K562 (cell line): ENCODE measurements around the gene NHLH1. TPM values are rescaled to one million over a fixed set of nuclear protein-coding genes. Genes with fewer than 3 reads are reported as not detected.

ENCODE experiments used
- ATAC-seq: fragments of 200-7000 bp; cut with Tn5 transposase; 3 replicates; pipeline ENCODE4 v1.9.1; 2020; ENCODE audit warnings: moderate library complexity
- BruUV-seq: library from RNA; stranded (reverse); fragments of 400-500 nt; replicated peaks from 2 replicates; lab custom pipeline; 2021; lab: Mats Ljungman, UMichigan
- CTCF ChIA-PET: fragments of 300-600 bp; formaldehyde crosslinking; extraction: SDS; loops from one replicate; lab custom pipeline; 2021; ENCODE audit warnings: low intra/inter-chr PET ratio; lab: Yijun Ruan, JAX
- POLR2A ChIA-PET: fragments of 300-600, 350-650 bp; sonication (Branson Sonifier 250); formaldehyde crosslinking; extraction: SDS; loops from one replicate; lab custom pipeline; 2021; ENCODE audit warnings: antibody characterized with exemption, inconsistent platforms; lab: Yijun Ruan, JAX
- DNase-seq, 4 experiments: peaks; one replicate each; pipeline versions ENCODE4 v3.0.0 to v3.0.0-alpha.2; 2011 to 2018; ENCODE audit warnings: low spot score in 3 of 4, mixed read lengths in 3 of 4; ENCODE audit errors: extremely low read depth in 1 of 4
- FAIRE-seq: peaks from 2 replicates; lab custom pipeline; 2011; peaks lifted over from hg19 to GRCh38; lab: Jason Lieb, UNC
- H2AFZ ChIP-seq: 2 replicates; pipeline ENCODE4 v1.6.0; 2011; ENCODE audit warnings: low read depth, low read length, control low read depth, inconsistent platforms
- H3K27ac ChIP-seq: fragments of 200-600 bp; 3 replicates; pipeline ENCODE4 v1.8.0; 2011; ENCODE audit warnings: low read depth, mild to moderate bottlenecking, control low read depth, inconsistent platforms, low read length, moderate library complexity, mixed read lengths; ENCODE audit errors: extremely low read depth
- H3K27me3 ChIP-seq, 2 experiments: fragments of 300-600 bp in 1 of 2; 2 replicates in 1 of 2; 3 replicates in 1 of 2; pipeline versions ENCODE4 v1.6.0 to v1.8.0; 2011; ENCODE audit warnings: inconsistent platforms in 2 of 2, low read length in 2 of 2, mild to moderate bottlenecking in 1 of 2, mixed read lengths in 1 of 2, moderate library complexity in 1 of 2; ENCODE audit not compliant: control insufficient read depth in 2 of 2, insufficient read depth in 2 of 2
- H3K36me3 ChIP-seq: fragments of 300-600 bp; 3 replicates; pipeline ENCODE4 v1.8.0; 2011; ENCODE audit warnings: mild to moderate bottlenecking, low read length, inconsistent platforms; ENCODE audit not compliant: control insufficient read depth, insufficient read depth
- H3K4me1 ChIP-seq, 2 experiments: fragments of 200-600 bp in 1 of 2; replicated peaks in 1 of 2; 2 replicates in 1 of 2; 3 replicates in 1 of 2; pipeline versions ENCODE4 v1.5.1 to v1.8.0; 2011; ENCODE audit warnings: inconsistent platforms in 2 of 2, low read length in 2 of 2, mild to moderate bottlenecking in 1 of 2, mixed read lengths in 1 of 2, moderate library complexity in 1 of 2; ENCODE audit not compliant: control insufficient read depth in 2 of 2, insufficient read depth in 2 of 2
- H3K4me2 ChIP-seq: 2 replicates; pipeline ENCODE4 v1.6.1; 2011; ENCODE audit warnings: low read length, control low read depth, inconsistent platforms, mixed read lengths; ENCODE audit not compliant: insufficient read depth
- H3K4me3 ChIP-seq: fragments of 200-600 bp; sonication (generic), shearing (Covaris generic); 2 replicates; pipeline ENCODE4 v1.5.1; 2016; ENCODE audit warnings: control low read depth, inconsistent platforms
- H3K79me2 ChIP-seq: fragments of 200-600 bp; 3 replicates; pipeline ENCODE4 v1.8.0; 2011; ENCODE audit warnings: low read length, inconsistent platforms; ENCODE audit not compliant: control insufficient read depth, insufficient read depth
- H3K9ac ChIP-seq, 2 experiments: 2 replicates each; pipeline versions ENCODE4 v1.6.0 to v1.6.1; 2011; ENCODE audit warnings: low read depth in 2 of 2, low read length in 2 of 2, control low read depth in 1 of 2, inconsistent platforms in 1 of 2, mild to moderate bottlenecking in 1 of 2, mixed read lengths in 1 of 2; ENCODE audit not compliant: insufficient read depth in 1 of 2
- H3K9me1 ChIP-seq: one replicate; pipeline ENCODE4 v1.6.0; 2011; ENCODE audit warnings: inconsistent platforms, mild to moderate bottlenecking, low read length, moderate library complexity; ENCODE audit not compliant: control insufficient read depth, insufficient read depth
- H3K9me3 ChIP-seq: replicated peaks from 2 replicates; pipeline ENCODE4 v1.5.1; 2011; ENCODE audit warnings: low read depth, low read length, inconsistent platforms; ENCODE audit not compliant: control insufficient read depth, insufficient read depth
- H4K20me1 ChIP-seq: replicated peaks from 2 replicates; pipeline ENCODE4 v1.6.1; 2011; ENCODE audit warnings: low read length, inconsistent platforms, mixed read lengths; ENCODE audit not compliant: control insufficient read depth, insufficient read depth
- ARHGAP35 ChIP-seq: fragments of 450-650 bp; IDR thresholded peaks from 2 replicates; pipeline ENCODE4 v1.6.1; 2018; ENCODE audit not compliant: partially characterized antibody
- BACH1 ChIP-seq: fragments of 200-800 bp; sonication (Bioruptor generic); IDR thresholded peaks from 2 replicates; pipeline ENCODE4 v1.6.1; 2016; ENCODE audit warnings: missing genetic modification characterization, missing compliant biosample characterization
- CBX2 ChIP-seq: fragments of 200-600 bp; sonication (generic); IDR thresholded peaks from one replicate; pipeline ENCODE4 v1.6.1; 2012; ENCODE audit warnings: mild to moderate bottlenecking, low read length, inconsistent platforms; ENCODE audit not compliant: insufficient read depth, poor library complexity, severe bottlenecking
- FOXM1 ChIP-seq, 2 experiments: fragments of 450-650 bp in 1 of 2; sonication (generic) in 1 of 2; formaldehyde crosslinking in 1 of 2; IDR thresholded peaks; 2 replicates each; pipeline versions ENCODE4 v1.6.1 to v1.9.0; 2017 to 2022; ENCODE audit warnings: low read depth in 2 of 2, mild to moderate bottlenecking in 2 of 2, missing genetic modification reagents in 1 of 2, moderate library complexity in 1 of 2
- NELFE ChIP-seq: IDR thresholded peaks from 2 replicates; pipeline ENCODE4 v1.6.1; 2011; ENCODE audit warnings: mild to moderate bottlenecking; ENCODE audit not compliant: insufficient read depth, insufficient read length
- NRF1 ChIP-seq, 2 experiments: fragments of 450-650 bp; IDR thresholded peaks in 1 of 2; conservative IDR thresholded peaks in 1 of 2; 2 replicates each; pipeline ENCODE4 v1.6.1; 2014; ENCODE audit warnings: mild to moderate bottlenecking in 2 of 2
- SMAD1 ChIP-seq: fragments of 150-350 bp; IDR thresholded peaks from 2 replicates; pipeline ENCODE4 v1.6.1; 2014; ENCODE audit warnings: low read length, low read depth; ENCODE audit not compliant: partially characterized antibody
- U2AF2 ChIP-seq: fragments of 200-400 bp; formaldehyde crosslinking; optimal IDR thresholded peaks from 2 replicates; pipeline ENCODE3; 2017; ENCODE audit warnings: low read depth, mild to moderate bottlenecking, low read length
- YBX1 ChIP-seq: fragments of 450-650 bp; IDR thresholded peaks from 2 replicates; pipeline ENCODE4 v1.7.1; 2016; ENCODE audit warnings: mild to moderate bottlenecking
- ZNF668 ChIP-seq: fragments of 250-450 bp; sonication (Bioruptor Pico); IDR thresholded peaks from 2 replicates; pipeline ENCODE4 v1.8.0; 2022; ENCODE audit warnings: mild to moderate bottlenecking, inconsistent platforms
- ZNF830 ChIP-seq: fragments of 250-450 bp; sonication (Bioruptor Pico); IDR thresholded peaks from 2 replicates; pipeline ENCODE4 v1.5.0; 2021; ENCODE audit warnings: mild to moderate bottlenecking
- in situ Hi-C: fragments of 300-500 bp; cut with MboI; formaldehyde crosslinking; loops from 4 replicates; pipeline ENCODE4 v1.15.0; 2018; ENCODE audit warnings: inconsistent platforms, mixed read lengths
- intact Hi-C: fragments of 100-400 bp; cut with micrococcal nuclease; formaldehyde crosslinking; loops from 2 replicates; pipeline ENCODE4 v1.14.2; 2022
- polyA plus RNA-seq, 8 experiments: library from polyadenylated mRNA; depleted of rRNA in 4 of 8; stranded (reverse) in 5 of 8; unstranded in 3 of 8; fragments of >200 nt; fragmentation: Nextera tagmentation in 2 of 8; fragmentation: Illumina TruSeq in 1 of 8; extraction: Ambion mirVana in 2 of 8; extraction: Trizol in 1 of 8; gene quantifications; 2 replicates each; pipeline versions ENCODE4 v1.2.1 to v1.2.3, GENCODE V29; 2011 to 2014; ENCODE audit warnings: inconsistent platforms in 1 of 8, missing spikeins in 1 of 8
- total RNA-seq, 7 experiments: library from RNA; depleted of rRNA in 6 of 7; stranded (reverse); fragments of >200 nt in 6 of 7; fragmentation: Illumina TruSeq in 2 of 7; extraction: Trizol in 2 of 7; gene quantifications; 2 replicates each; pipeline versions ENCODE4 v1.2.1 to v1.2.3, GENCODE V29; 2011 to 2021; ENCODE audit warnings: low replicate concordance in 1 of 7
- TF ChIP-seq, protein P1 (sequence below): sonication (generic); formaldehyde crosslinking; IDR thresholded peaks from 2 replicates; pipeline ENCODE4 v1.8.0; 2022; ENCODE audit warnings: missing genetic modification reagents, mild to moderate bottlenecking, borderline replicate concordance
- TF ChIP-seq, protein P2 (sequence below): IDR thresholded peaks from 2 replicates; pipeline ENCODE4 v1.6.1; 2011; ENCODE audit not compliant: insufficient read length; ENCODE audit errors: extremely low read depth
- TF ChIP-seq, protein P3 (sequence below): sonication (generic); formaldehyde crosslinking; IDR thresholded peaks from 2 replicates; pipeline ENCODE4 v1.5.0; 2020; ENCODE audit warnings: missing genetic modification reagents
- TF ChIP-seq, protein P4 (sequence below): fragments of 450-650 bp; IDR thresholded peaks from 2 replicates; pipeline ENCODE4 v1.6.1; 2016
- TF ChIP-seq, protein P5 (sequence below): fragments of 450-650 bp; IDR thresholded peaks from 2 replicates; pipeline ENCODE4 v1.6.1; 2018; ENCODE audit warnings: mild to moderate bottlenecking, low read depth; ENCODE audit not compliant: partially characterized antibody
- TF ChIP-seq, protein P6 (sequence below): sonication (generic); formaldehyde crosslinking; IDR thresholded peaks from 2 replicates; pipeline ENCODE4 v1.9.0; 2022; ENCODE audit warnings: mild to moderate bottlenecking, missing genetic modification reagents

Gene NHLH1
- total and polyA plus RNA-seq, 9 of the 15 experiments (the other 6 are each of a cell fraction or from before 2014, with no cell fraction given), result 0.09 to 1.3 (median 0.35) TPM; not detected in 1

DNA sequence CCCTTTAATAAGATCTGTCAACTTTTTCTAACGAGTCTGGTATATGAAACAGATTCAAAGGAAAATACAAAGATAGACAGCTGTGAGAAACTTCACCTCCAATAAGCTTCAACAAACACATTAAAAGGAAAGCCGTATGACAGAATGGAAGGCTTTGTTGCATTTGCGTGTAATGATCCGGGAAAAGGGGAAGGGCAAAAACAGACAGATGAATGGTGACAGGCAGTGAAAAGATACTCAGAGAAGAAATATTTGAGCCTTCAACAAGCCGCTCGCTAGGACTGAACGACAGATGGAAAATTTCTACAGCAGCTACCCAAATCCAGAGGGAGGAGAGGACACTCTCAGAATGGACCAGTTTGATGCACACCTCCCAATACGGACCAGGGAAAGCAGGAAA is 38.7 kb upstream of the NHLH1 start (continued):
- TF ChIP-seq CBX2 (no peak), FOXM1 (IDR thresholded peaks at IDR 0.05; ENCODE audit: low read depth) (no peak), FOXM1 (CRISPR knock-in tag; IDR thresholded peaks at IDR 0.05; ENCODE audit: low read depth) (no peak)

DNA sequence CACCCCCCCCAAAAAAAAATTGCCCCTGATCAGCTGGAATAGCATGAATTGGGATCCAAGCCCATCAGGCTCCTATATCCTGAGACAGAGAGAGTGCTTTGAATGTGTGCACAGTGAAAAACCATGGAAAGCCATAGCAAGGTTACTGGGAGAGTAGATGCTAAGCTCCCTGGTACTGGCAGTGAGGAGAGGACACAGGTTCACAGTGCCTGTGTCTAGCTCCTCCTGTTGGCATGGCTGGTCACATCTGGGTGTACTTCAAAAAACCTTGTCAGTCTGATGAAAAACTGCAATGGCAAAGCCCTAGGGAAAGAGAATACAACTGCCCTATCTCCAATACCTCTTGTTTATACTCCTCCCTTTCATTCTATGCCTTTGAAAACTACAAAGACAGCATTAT is 36.8 kb upstream of the NHLH1 start:
- FAIRE-seq, result no peak
- Histone ChIP-seq H3K4me1 (no peaks in the 10 kb centered on the region; a peak in 1 of 5 replicates), H3K36me3 (peaks cover 95% of the 10 kb centered on the region), H2AFZ (no peak overlapping the region), H3K9ac (no peak overlapping the region), H4K20me1 (no peaks in the 10 kb centered on the region), H3K9me3 (no peaks in the 10 kb centered on the region), H3K9me1 (no peaks in the 10 kb centered on the region), H3K79me2 (no peaks in the 10 kb centered on the region), H3K4me3 (no peak overlapping the region), H3K27me3 (no peaks in the 10 kb centered on the region), H3K27ac (no peak overlapping the region), H3K4me2 (no peak overlapping the region)
- no TSS peak for BruUV-seq
- no peak for DNase-seq
- intact Hi-C loops, result no loop called here
- in situ Hi-C loops, result no loop called here
- CTCF ChIA-PET, result no interaction called here
- POLR2A ChIA-PET, result interaction anchor here (0.6 to 1.6 kb wide), 3 partner anchors 10 to 39 kb away, joined by 3 to 4 read pairs (median 4); no protein-coding TSS in a partner anchor
- no peak; the same call in 2 of the 3 replicates for ATAC-seq
- TF ChIP-seq YBX1, result no peak
- TF ChIP-seq, protein P1, sequence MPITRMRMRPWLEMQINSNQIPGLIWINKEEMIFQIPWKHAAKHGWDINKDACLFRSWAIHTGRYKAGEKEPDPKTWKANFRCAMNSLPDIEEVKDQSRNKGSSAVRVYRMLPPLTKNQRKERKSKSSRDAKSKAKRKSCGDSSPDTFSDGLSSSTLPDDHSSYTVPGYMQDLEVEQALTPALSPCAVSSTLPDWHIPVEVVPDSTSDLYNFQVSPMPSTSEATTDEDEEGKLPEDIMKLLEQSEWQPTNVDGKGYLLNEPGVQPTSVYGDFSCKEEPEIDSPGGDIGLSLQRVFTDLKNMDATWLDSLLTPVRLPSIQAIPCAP, result no peak
- TF ChIP-seq, protein P2, sequence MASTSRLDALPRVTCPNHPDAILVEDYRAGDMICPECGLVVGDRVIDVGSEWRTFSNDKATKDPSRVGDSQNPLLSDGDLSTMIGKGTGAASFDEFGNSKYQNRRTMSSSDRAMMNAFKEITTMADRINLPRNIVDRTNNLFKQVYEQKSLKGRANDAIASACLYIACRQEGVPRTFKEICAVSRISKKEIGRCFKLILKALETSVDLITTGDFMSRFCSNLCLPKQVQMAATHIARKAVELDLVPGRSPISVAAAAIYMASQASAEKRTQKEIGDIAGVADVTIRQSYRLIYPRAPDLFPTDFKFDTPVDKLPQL, result no peak
- TF ChIP-seq, protein P3, sequence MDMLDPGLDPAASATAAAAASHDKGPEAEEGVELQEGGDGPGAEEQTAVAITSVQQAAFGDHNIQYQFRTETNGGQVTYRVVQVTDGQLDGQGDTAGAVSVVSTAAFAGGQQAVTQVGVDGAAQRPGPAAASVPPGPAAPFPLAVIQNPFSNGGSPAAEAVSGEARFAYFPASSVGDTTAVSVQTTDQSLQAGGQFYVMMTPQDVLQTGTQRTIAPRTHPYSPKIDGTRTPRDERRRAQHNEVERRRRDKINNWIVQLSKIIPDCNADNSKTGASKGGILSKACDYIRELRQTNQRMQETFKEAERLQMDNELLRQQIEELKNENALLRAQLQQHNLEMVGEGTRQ, result no peak
- TF ChIP-seq ZNF668, result no peak
- TF ChIP-seq, protein P4, sequence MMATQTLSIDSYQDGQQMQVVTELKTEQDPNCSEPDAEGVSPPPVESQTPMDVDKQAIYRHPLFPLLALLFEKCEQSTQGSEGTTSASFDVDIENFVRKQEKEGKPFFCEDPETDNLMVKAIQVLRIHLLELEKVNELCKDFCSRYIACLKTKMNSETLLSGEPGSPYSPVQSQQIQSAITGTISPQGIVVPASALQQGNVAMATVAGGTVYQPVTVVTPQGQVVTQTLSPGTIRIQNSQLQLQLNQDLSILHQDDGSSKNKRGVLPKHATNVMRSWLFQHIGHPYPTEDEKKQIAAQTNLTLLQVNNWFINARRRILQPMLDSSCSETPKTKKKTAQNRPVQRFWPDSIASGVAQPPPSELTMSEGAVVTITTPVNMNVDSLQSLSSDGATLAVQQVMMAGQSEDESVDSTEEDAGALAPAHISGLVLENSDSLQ, result no peak
- TF ChIP-seq, protein P5, sequence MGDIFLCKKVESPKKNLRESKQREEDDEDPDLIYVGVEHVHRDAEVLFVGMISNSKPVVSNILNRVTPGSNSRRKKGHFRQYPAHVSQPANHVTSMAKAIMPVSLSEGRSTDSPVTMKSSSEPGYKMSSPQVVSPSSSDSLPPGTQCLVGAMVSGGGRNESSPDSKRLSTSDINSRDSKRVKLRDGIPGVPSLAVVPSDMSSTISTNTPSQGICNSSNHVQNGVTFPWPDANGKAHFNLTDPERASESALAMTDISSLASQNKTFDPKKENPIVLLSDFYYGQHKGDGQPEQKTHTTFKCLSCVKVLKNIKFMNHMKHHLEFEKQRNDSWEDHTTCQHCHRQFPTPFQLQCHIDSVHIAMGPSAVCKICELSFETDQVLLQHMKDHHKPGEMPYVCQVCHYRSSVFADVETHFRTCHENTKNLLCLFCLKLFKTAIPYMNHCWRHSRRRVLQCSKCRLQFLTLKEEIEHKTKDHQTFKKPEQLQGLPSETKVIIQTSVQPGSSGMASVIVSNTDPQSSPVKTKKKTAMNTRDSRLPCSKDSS, result no peak
- no peak for TF ChIP-seq NELFE
- TF ChIP-seq NRF1 (conservative IDR thresholded peaks at IDR 0.05 in 1 of 2, IDR thresholded peaks at IDR 0.05 in 1 of 2), result no peak
- TF ChIP-seq SMAD1, result no peak
- no peak for TF ChIP-seq BACH1
- no peak for TF ChIP-seq U2AF2
- TF ChIP-seq, protein P6, sequence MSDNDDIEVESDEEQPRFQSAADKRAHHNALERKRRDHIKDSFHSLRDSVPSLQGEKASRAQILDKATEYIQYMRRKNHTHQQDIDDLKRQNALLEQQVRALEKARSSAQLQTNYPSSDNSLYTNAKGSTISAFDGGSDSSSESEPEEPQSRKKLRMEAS (CRISPR knock-in tag), result no peak
- TF ChIP-seq ARHGAP35, result no peak
- TF ChIP-seq ZNF830, result no peak
